H9 (cell line): Measurements from ENCODE around the gene GALNT2. TPM values are rescaled to one million over a fixed set of nuclear protein-coding genes. Genes with fewer than 3 reads are reported as not detected.

Source experiments
- DNase-seq: peaks from one replicate; pipeline ENCODE4 v3.0.0-alpha.2; 2017
- H2AFZ ChIP-seq: one replicate; pipeline ENCODE4 v1.6.1; 2013; ENCODE audit warnings: mild to moderate bottlenecking, low read length, control low read depth, moderate library complexity
- H2AK5ac ChIP-seq: 2 replicates; pipeline ENCODE4 v1.6.1; 2013; ENCODE audit warnings: low read length, control low read depth, mixed read lengths; ENCODE audit not compliant: insufficient read length
- H2BK120ac ChIP-seq: one replicate; pipeline ENCODE4 v1.6.1; 2013; ENCODE audit warnings: low read depth, mild to moderate bottlenecking, low read length, control low read depth, inconsistent platforms; ENCODE audit not compliant: poor library complexity, severe bottlenecking
- H2BK12ac ChIP-seq: 2 replicates; pipeline ENCODE4 v1.6.1; 2013; ENCODE audit warnings: low read length, control low read depth, mixed read lengths, low read depth; ENCODE audit not compliant: insufficient read length
- H2BK15ac ChIP-seq: 2 replicates; pipeline ENCODE4 v1.6.1; 2013; ENCODE audit warnings: low read depth, low read length, control low read depth
- H2BK20ac ChIP-seq: one replicate; pipeline ENCODE4 v1.6.1; 2013; ENCODE audit warnings: low read depth, mild to moderate bottlenecking, low read length, control low read depth, inconsistent platforms; ENCODE audit not compliant: poor library complexity, severe bottlenecking
- H2BK5ac ChIP-seq: 2 replicates; pipeline ENCODE4 v1.6.1; 2013; ENCODE audit warnings: low read length, control low read depth, mixed read lengths; ENCODE audit not compliant: insufficient read length
- H3K14ac ChIP-seq: 2 replicates; pipeline ENCODE4 v1.6.1; 2013; ENCODE audit warnings: low read length, control low read depth; ENCODE audit not compliant: insufficient read depth
- H3K18ac ChIP-seq: 2 replicates; pipeline ENCODE4 v1.6.1; 2013; ENCODE audit warnings: low read depth, mild to moderate bottlenecking, mixed read lengths, low read length, control low read depth; ENCODE audit not compliant: insufficient read length
- H3K23ac ChIP-seq: 2 replicates; pipeline ENCODE4 v1.6.1; 2013; ENCODE audit warnings: low read length, control low read depth, mixed read lengths, low read depth; ENCODE audit not compliant: insufficient read length
- H3K23me2 ChIP-seq: 2 replicates; pipeline ENCODE4 v1.6.1; 2013; ENCODE audit warnings: low read depth, mild to moderate bottlenecking, mixed read lengths, low read length, control low read depth; ENCODE audit not compliant: insufficient read length, poor library complexity, severe bottlenecking
- H3K27ac ChIP-seq: 2 replicates; pipeline ENCODE4 v1.5.1; 2013; ENCODE audit warnings: low read length, control low read depth, mixed read lengths, low read depth; ENCODE audit not compliant: insufficient read length
- H3K27me3 ChIP-seq: 2 replicates; pipeline ENCODE4 v1.6.1; 2013; ENCODE audit warnings: low read length, control low read depth, inconsistent platforms; ENCODE audit not compliant: insufficient read depth
- H3K4ac ChIP-seq: 2 replicates; pipeline ENCODE4 v1.6.1; 2013; ENCODE audit warnings: low read depth, mild to moderate bottlenecking, control low read depth, inconsistent platforms, low read length, moderate library complexity
- H3K4me1 ChIP-seq: 2 replicates; pipeline ENCODE4 v1.6.1; 2013; ENCODE audit warnings: low read length, control low read depth, inconsistent platforms; ENCODE audit not compliant: insufficient read depth
- H3K4me2 ChIP-seq: 2 replicates; pipeline ENCODE4 v1.6.1; 2013; ENCODE audit warnings: low read length, control low read depth, mixed read lengths; ENCODE audit not compliant: insufficient read length, insufficient read depth
- H3K56ac ChIP-seq: 2 replicates; pipeline ENCODE4 v1.6.1; 2013; ENCODE audit warnings: low read depth, mild to moderate bottlenecking, mixed read lengths, low read length, control low read depth; ENCODE audit not compliant: insufficient read length
- H3K79me1 ChIP-seq: 2 replicates; pipeline ENCODE4 v1.6.1; 2013; ENCODE audit warnings: low read depth, mild to moderate bottlenecking, moderate library complexity, low read length, control low read depth, inconsistent platforms; ENCODE audit not compliant: insufficient read depth, poor library complexity, severe bottlenecking
- H3K79me2 ChIP-seq: 2 replicates; pipeline ENCODE4 v1.6.1; 2013; ENCODE audit warnings: low read length, control low read depth, inconsistent platforms; ENCODE audit not compliant: insufficient read depth
- H3K9ac ChIP-seq: 2 replicates; pipeline ENCODE4 v1.6.1; 2013; ENCODE audit warnings: low read length, control low read depth, mixed read lengths; ENCODE audit not compliant: insufficient read length; ENCODE audit errors: extremely low read depth
- H3K9me3 ChIP-seq: one replicate; pipeline ENCODE4 v1.6.1; 2013; ENCODE audit warnings: low read depth, low read length, inconsistent platforms; ENCODE audit not compliant: control insufficient read depth
- H3T11ph ChIP-seq: one replicate; pipeline ENCODE4 v1.6.1; 2013; ENCODE audit warnings: mild to moderate bottlenecking, low read length, control low read depth, inconsistent platforms
- H4K20me1 ChIP-seq: one replicate; pipeline ENCODE4 v1.6.1; 2013; ENCODE audit not compliant: control insufficient read depth, insufficient read length, insufficient read depth
- H4K5ac ChIP-seq: 2 replicates; pipeline ENCODE4 v1.6.1; 2013; ENCODE audit warnings: low read depth, mild to moderate bottlenecking, mixed read lengths, low read length, control low read depth; ENCODE audit not compliant: insufficient read length
- H4K8ac ChIP-seq: replicated peaks from 2 replicates; pipeline ENCODE4 v1.6.1; 2013; ENCODE audit warnings: low read length, control low read depth, mixed read lengths, low read depth; ENCODE audit not compliant: insufficient read length
- H4K91ac ChIP-seq: 2 replicates; pipeline ENCODE4 v1.6.1; 2013; ENCODE audit warnings: low read depth, mild to moderate bottlenecking, moderate library complexity, mixed read lengths, low read length, control low read depth; ENCODE audit not compliant: insufficient read length
- H3K27ac Mint-ChIP-seq, 3 experiments: 2 replicates in 2 of 3; 3 replicates in 1 of 3; pipeline ENCODE4 v1.8.0; 2020 to 2021; ENCODE audit warnings: mixed read lengths in 3 of 3, mild to moderate bottlenecking in 1 of 3, moderate library complexity in 1 of 3
- H3K27me3 Mint-ChIP-seq: 2 replicates; pipeline ENCODE4 v1.8.0; 2021; ENCODE audit warnings: low read depth, mild to moderate bottlenecking, moderate library complexity, mixed read lengths
- H3K36me3 Mint-ChIP-seq, 3 experiments: 2 replicates in 2 of 3; 3 replicates in 1 of 3; pipeline ENCODE4 v1.8.0; 2020 to 2021; ENCODE audit warnings: low read depth in 3 of 3, mixed read lengths in 3 of 3; ENCODE audit not compliant: insufficient read depth in 1 of 3
- H3K4me1 Mint-ChIP-seq, 2 experiments: 2 replicates each; pipeline ENCODE4 v1.8.0; 2020; ENCODE audit warnings: mixed read lengths in 2 of 2
- H3K4me3 Mint-ChIP-seq, 2 experiments: 2 replicates in 1 of 2; 3 replicates in 1 of 2; pipeline ENCODE4 v1.8.0; 2020 to 2021; ENCODE audit warnings: mild to moderate bottlenecking in 2 of 2, mixed read lengths in 2 of 2, moderate library complexity in 1 of 2
- H3K9me3 Mint-ChIP-seq, 2 experiments: 2 replicates in 1 of 2; 3 replicates in 1 of 2; pipeline ENCODE4 v1.8.0; 2020; ENCODE audit warnings: mild to moderate bottlenecking in 2 of 2, mixed read lengths in 2 of 2, moderate library complexity in 1 of 2
- WGBS: extraction: QIAGEN DNeasy Blood & Tissue Kit; methylation state at CpG from one replicate; pipeline ENCODE4 v1.1.7; 2013; ENCODE audit warnings: missing lambda C conversion rate, low lambda C conversion rate, mixed read lengths; ENCODE audit not compliant: insufficient read length; ENCODE audit errors: extremely low coverage; 5-methylcytosine and 5-hydroxymethylcytosine counted together
- total RNA-seq: library from RNA; stranded (reverse); gene quantifications from 2 replicates; pipeline ENCODE4 v1.2.1, GENCODE V29; 2021
- TF ChIP-seq, protein P1 (sequence below): fragments of 200-600 bp; sonication (generic); conservative IDR thresholded peaks from 3 replicates; pipeline ENCODE4 v1.8.0; 2021; ENCODE audit warnings: antibody characterized with exemption, mild to moderate bottlenecking

GALNT2 gene
- total RNA-seq, 1 experiment from 2014 or later = 57.6 TPM

DNA sequence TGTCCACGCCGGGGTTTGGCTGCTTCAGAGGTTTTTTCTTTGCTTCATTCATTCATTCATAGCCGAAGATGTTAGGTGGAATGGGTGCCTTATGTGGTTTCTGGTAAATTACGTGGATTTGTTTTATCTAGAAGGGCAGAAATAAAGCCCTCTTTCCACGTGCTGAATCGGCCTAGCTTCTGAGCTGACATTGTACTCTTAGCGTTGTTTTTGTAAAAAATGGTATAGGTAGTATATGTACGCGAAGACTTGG is 1.5 kb downstream of the GALNT2 start:
- peaks cover 2% of the 10 kb centered on the region for H3K79me1 ChIP-seq
- no peak overlapping the region for H3K23ac ChIP-seq
- no peak overlapping the region for H4K5ac ChIP-seq
- no peak overlapping the region for H4K91ac ChIP-seq
- no peak overlapping the region for H3K27ac Mint-ChIP-seq
- H2BK120ac ChIP-seq = no peak overlapping the region
- H3T11ph ChIP-seq = no peak overlapping the region
- TF ChIP-seq, protein P1, sequence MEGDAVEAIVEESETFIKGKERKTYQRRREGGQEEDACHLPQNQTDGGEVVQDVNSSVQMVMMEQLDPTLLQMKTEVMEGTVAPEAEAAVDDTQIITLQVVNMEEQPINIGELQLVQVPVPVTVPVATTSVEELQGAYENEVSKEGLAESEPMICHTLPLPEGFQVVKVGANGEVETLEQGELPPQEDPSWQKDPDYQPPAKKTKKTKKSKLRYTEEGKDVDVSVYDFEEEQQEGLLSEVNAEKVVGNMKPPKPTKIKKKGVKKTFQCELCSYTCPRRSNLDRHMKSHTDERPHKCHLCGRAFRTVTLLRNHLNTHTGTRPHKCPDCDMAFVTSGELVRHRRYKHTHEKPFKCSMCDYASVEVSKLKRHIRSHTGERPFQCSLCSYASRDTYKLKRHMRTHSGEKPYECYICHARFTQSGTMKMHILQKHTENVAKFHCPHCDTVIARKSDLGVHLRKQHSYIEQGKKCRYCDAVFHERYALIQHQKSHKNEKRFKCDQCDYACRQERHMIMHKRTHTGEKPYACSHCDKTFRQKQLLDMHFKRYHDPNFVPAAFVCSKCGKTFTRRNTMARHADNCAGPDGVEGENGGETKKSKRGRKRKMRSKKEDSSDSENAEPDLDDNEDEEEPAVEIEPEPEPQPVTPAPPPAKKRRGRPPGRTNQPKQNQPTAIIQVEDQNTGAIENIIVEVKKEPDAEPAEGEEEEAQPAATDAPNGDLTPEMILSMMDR = no peak
- H3K79me2 ChIP-seq = peaks cover 19% of the 10 kb centered on the region; the same call in 1 of the 2 replicates
- H2BK5ac ChIP-seq = no peak overlapping the region
- H3K4me1 ChIP-seq = peaks cover 6% of the 10 kb centered on the region
- H3K9me3 Mint-ChIP-seq = no peaks in the 10 kb centered on the region; a peak in 1 of 5 replicates
- no peak overlapping the region for H3K56ac ChIP-seq
- H3K4me2 ChIP-seq = peak overlapping the region; percentile 89
- peaks cover 11% of the 10 kb centered on the region for H3K27me3 Mint-ChIP-seq
- H2AFZ ChIP-seq = no peak overlapping the region
- H3K23me2 ChIP-seq = peaks cover 18% of the 10 kb centered on the region
- H3K18ac ChIP-seq = no peak overlapping the region
- no peak overlapping the region for H2BK20ac ChIP-seq
- H3K36me3 Mint-ChIP-seq = no peaks in the 10 kb centered on the region; a peak in 2 of 7 replicates
- H3K4ac ChIP-seq = no peak overlapping the region
- H3K4me3 Mint-ChIP-seq = peak overlapping the region; percentile 89 to 93
- H4K8ac ChIP-seq = no peak overlapping the region
- no peak overlapping the region for H2BK12ac ChIP-seq
- H3K27ac ChIP-seq = no peak overlapping the region
- H2BK15ac ChIP-seq = no peak overlapping the region
- peaks cover 5% of the 10 kb centered on the region; the same call in 1 of the 2 replicates for H3K27me3 ChIP-seq
- peak overlapping the region; percentile 27 for H3K9ac ChIP-seq
- H3K9me3 ChIP-seq = no peaks in the 10 kb centered on the region
- no peak overlapping the region for H3K14ac ChIP-seq
- H3K4me1 Mint-ChIP-seq = peaks cover 40 to 43% of the 10 kb centered on the region in 2 experiments
- WGBS = no CpG with 5 or more reads among the region's 9 CpGs
- no peak for DNase-seq
- no peaks in the 10 kb centered on the region for H4K20me1 ChIP-seq
- H2AK5ac ChIP-seq = no peak overlapping the region
